HG02885 (cell line): ENCODE data around the gene ATRN.

ENCODE experiments used
- ATAC-seq: cut with Tn5 transposase; IDR thresholded peaks from one replicate; pipeline ENCODE4 v1.9.1; 2021; ENCODE audit warnings: mild to moderate bottlenecking; ENCODE audit not compliant: unreplicated experiment, poor library complexity

Gene ATRN

GRCh38 chr20:3651204-3651962, 180.6 kb downstream of the ATRN start:
- no peak for ATAC-seq

GRCh38 chr20:3652221-3652620, 181.4 kb downstream of the ATRN start:
- no peak for ATAC-seq

GRCh38 chr20:3652676-3653596, 182.1 kb downstream of the ATRN start:
- ATAC-seq: no peak

DNA sequence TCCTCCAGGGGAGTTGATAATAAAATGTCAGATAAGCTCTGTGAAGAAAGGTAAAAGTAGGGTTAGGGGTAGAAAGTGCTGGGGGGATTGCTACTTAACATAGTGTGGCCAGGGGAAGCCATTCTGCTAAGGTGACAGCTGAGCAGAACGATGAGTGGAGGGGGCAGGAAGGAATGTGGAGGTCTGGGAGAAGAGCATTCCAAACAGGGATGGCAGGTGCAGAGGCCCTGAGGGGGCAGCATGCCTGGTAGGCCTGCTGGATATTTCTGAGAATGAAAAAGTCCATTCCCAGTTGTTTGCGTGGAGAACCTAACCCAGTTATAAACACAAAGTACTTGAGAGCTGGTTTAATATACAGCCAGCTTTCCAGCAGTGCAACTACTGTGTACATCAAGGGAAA, 183.1 kb downstream of the ATRN start:
- ATAC-seq: no peak

GRCh38 chr20:3654326-3655130, 183.7 kb downstream of the ATRN start:
- ATAC-seq: no peak

- ATAC-seq: no peak
These were observed 184.2 kb downstream of the ATRN start for GRCh38 chr20:3655131-3655405.

DNA sequence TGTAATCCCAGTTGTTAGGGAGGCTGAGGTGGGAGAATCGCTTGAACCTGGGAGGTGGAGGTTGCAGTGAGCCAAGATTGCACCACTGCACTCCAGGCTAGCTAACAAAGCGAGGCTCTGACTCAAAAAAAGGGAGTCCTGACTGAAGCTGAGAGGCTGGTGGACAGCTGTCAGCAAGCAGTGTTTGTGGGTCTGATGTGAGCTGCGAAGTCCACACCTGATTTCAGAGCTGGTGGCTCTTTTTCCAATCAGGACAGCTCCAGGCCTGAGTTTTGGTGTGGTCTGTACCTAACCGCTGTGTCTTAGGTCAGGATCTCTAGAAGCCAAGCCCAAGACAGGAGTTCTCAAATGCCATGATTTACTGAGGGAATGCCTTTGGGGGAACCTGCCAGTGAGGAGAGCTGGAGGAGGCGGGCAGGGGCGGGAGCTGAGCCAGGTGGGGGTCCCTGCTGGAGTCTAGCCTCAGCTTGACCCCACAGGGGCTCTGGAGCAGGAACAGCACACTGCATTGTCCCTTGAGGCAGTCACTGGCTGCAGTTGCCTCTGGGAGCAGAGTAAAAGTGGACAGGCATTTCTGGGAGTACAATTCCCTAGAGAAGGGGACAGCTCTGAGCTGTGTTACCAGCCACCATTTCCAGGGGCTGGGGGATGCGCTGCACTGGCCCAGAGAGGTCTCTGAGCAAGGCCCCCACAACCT, 187.3 kb downstream of the ATRN start:
- no peak for ATAC-seq

DNA sequence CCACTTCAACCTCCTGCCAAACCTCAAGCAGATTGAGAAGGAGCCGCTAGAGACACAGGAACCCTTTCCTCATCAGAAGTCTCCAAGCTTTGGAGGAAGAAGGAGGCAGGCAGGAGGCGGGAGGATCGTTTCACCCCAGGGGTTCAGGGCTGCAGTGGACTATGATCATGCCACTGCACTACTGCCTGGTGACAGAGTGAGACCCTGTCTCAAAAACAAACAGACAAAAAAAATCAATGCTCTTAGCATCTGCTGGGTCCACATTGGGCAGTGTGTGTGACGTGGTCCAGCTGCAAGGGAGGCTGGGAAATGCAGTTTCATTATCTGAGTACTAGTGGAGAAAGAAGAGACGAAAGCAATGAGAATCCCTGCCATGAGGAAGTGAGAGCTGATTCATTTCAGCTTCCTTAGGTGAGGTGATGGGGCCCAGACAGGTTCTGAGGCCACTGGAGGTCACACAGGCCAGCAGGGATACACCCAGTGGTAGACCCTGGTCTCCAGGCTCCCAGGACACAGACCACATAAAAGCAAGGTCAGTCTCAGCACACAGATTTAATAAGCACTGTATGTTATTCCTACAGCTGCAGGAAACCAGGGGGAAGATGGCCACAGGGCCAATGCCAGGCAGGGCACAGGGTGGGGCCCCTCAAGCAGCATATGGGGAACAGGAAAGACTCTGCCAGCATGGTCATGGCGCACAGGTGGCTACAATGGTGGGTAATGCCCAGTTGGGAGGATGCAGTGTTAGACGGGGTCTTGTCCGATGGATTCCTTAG, 188.1 kb downstream of the ATRN start:
- peak; percentile 94 for ATAC-seq

DNA sequence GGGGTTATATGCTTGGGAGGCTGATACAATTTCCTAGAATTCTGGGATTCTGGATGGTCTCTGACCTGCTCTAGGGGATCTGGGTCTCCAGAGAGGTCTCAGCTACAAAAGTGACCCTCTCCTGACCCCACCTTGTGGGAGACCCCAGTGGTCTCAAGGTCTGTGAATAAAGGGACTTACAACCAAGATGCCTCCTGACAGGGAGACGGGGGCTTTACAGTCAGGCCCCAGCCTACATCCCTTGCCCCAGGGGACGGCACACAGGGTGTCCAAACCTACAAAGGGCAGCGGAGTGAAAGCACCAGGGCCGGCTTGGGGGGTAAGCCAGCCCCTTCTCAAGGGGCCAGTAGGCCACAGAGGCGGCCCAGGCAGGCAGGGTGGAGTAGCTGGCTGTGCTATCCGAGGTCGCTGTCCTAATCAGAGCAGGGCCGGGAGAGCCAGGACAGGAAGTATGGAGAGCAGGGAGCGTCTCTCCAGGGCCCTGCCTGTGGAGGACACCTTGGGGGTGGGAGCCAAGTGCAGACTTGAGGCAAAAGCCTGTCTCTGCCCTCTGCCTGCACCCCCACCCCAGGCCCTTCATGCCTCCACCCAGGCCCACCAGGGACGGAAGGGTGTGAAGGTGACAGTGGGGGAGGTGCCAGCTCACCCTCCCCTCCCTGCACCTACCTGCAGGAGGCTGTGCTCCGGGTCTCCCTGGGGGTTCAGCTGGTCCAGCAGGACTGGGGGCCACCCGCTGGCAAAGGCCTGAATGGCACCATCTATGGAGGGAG, 188.9 kb downstream of the ATRN start:
- ATAC-seq: no peak

- no peak for ATAC-seq
These were observed 189.6 kb downstream of the ATRN start for GRCh38 chr20:3660262-3661059.

DNA sequence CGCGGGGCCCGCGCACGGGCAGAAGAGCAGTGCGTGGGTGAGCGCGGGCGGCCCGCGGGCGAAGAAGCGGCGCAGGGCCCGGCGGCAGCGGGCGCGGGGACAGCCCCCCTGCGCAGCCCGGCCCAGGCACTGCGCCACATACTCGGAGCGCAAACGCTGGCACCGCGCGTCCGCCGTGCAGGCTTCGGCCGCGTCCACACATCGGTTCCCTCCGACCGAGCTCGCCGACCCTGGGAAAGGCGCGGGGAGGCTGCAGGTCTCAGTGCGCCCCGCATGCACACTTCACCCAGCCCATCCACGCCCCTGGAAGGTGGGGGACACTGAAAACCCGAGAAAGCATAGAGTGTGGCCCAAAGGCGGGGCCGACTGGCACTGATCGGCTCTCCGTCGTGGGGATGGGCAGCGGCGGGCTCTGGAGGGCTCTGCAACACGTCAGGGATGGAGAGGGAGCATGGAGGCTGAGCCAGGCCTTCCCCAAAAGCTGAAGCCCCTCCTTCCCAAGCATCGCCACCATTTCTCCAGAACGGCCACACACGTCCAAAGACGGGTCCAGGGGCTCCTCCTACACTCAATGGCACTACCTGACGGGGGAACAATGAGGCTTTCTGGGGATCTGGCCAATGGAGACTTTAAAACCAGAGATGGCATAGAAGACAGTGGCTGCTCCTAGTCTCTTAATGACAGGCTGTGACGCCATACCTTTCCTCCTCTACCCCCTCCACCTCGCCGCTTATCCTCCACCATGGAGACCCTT, 190.4 kb downstream of the ATRN start:
- ATAC-seq: no peak

GRCh38 chr20:3661814-3662665, 191.2 kb downstream of the ATRN start:
- ATAC-seq: no peak

DNA sequence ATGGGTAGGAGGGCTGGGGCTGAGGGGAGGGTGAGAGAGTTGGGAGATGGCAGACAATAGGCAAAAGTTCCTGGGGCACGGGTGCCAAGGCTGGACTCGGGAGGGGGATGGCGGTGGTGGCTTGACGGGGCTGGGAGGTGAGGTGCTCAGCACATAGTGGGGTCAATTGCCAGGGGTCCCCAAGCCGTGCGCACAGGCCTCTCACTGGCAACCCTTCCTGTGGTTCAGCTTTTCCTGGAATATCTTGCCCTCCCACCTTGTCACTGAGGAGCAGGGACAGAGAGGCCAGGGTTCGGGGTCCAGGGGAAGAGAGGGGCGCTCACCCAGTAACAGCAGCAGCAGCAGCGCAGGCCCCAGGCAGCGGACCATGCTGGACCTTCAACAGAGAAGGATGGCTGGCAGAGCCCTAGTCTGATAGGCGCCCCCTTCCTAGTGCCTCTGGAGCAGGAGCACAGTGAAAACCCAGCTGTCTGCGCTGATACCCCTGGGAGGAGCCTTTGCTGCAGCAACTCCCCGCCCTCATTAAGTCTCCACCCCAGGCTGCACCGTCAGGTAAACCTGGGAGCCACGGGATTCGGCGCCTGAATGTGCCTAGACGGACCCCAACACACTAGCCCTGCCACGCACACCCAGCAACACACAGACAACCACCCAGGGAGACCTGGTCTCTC, 192.3 kb downstream of the ATRN start, which contains the start of gene GFRA4:
GFRA4 (minus strand) TSS at position 369 of the 671 bp plus-strand sequence; CDS start at position 369, 0 bp downstream.
- no peak for ATAC-seq

DNA sequence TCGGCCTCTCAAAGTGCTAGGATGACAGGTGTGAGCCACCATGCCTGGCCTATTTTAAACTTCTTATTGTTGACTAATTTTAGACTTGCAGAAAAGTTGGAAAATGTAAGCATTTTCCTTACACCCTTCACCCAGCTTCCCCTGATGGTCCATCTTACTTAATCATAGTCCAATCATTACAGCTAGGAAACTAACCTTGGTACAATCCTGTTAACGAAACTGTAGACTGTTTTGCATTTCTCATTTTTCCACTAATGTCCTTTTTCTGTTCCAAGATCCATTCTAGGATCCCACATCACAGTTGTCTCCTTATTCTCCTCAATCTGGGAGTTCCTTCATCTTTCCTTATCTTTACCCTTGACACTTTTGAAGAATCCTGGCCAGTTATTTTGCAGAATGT, 193.0 kb downstream of the ATRN start:
- no peak for ATAC-seq

- ATAC-seq: no peak
These were observed 196.7 kb downstream of the ATRN start for GRCh38 chr20:3667434-3668037.
